Kidney (tissue), 14 donors: ENCODE data around the gene PF4V1. TPM values are rescaled to one million over a fixed set of nuclear protein-coding genes. Genes with fewer than 3 reads are reported as not detected.
"Not testable (repeated sequence)": the region's sequence is repeated elsewhere in the genome, so short reads cannot be mapped to it uniquely, and the experiment has no call there.

ENCODE experiments used
- DNase-seq, 5 donors: peaks; one replicate each; pipeline ENCODE4 v3.0.0-alpha.2; 2013 to 2020
- FAIRE-seq: peaks from 2 replicates; lab custom pipeline; 2012; peaks lifted over from hg19 to GRCh38; lab: Jason Lieb, UNC
- H3K27ac ChIP-seq, 2 donors: one replicate each; pipeline ENCODE4 v1.7.0; 2013; ENCODE audit warnings: low read depth in 2 of 2, low read length in 2 of 2, inconsistent platforms in 1 of 2
- H3K27me3 ChIP-seq: one replicate; pipeline ENCODE4 v1.7.1; 2013; ENCODE audit warnings: low read length, inconsistent platforms; ENCODE audit not compliant: control insufficient read depth, insufficient read depth
- H3K36me3 ChIP-seq, 3 donors: one replicate each; pipeline versions ENCODE4 v1.7.0 to v1.7.1; 2013; ENCODE audit warnings: low read length in 3 of 3, control low read depth in 1 of 3, inconsistent platforms in 1 of 3; ENCODE audit not compliant: insufficient read depth in 3 of 3, control insufficient read depth in 2 of 3
- H3K4me1 ChIP-seq, 3 donors: one replicate each; pipeline versions ENCODE4 v1.7.0 to v1.7.1; 2013; ENCODE audit warnings: low read length in 3 of 3, inconsistent platforms in 1 of 3, low read depth in 1 of 3; ENCODE audit not compliant: control insufficient read depth in 2 of 3, insufficient read depth in 2 of 3
- H3K4me3 ChIP-seq, 3 donors: one replicate each; pipeline versions ENCODE4 v1.7.0 to v1.8.1; 2013; ENCODE audit warnings: low read length in 3 of 3, control low read depth in 1 of 3, inconsistent platforms in 1 of 3
- H3K9ac ChIP-seq, 3 donors: one replicate each; pipeline versions ENCODE4 v1.7.0 to v1.7.1; 2013; ENCODE audit warnings: low read length in 3 of 3, control low read depth in 1 of 3, inconsistent platforms in 1 of 3
- H3K9me3 ChIP-seq, 3 donors: one replicate each; pipeline versions ENCODE4 v1.7.0 to v1.7.1; 2013; ENCODE audit warnings: low read length in 3 of 3, control low read depth in 1 of 3, inconsistent platforms in 1 of 3; ENCODE audit not compliant: control insufficient read depth in 2 of 3, insufficient read depth in 1 of 3
- CTCF ChIP-seq: IDR thresholded peaks from 3 replicates; pipeline ENCODE4 v1.5.1; 2012; ENCODE audit warnings: mild to moderate bottlenecking, moderate library complexity, borderline replicate concordance; ENCODE audit not compliant: insufficient read depth; ENCODE audit errors: extremely low read depth
- intact Hi-C: fragments of 100-400 bp; cut with DNase I; formaldehyde crosslinking; loops from one replicate; pipeline ENCODE4 v1.11.1; 2022
- polyA plus RNA-seq: library from polyadenylated mRNA; stranded (reverse); fragments of 350-450 nt; fragmentation: Illumina TruSeq; extraction: RNeasy Lipid Tissue Mini Kit (QIAGEN cat#74804); gene quantifications from one replicate; pipeline ENCODE4 v1.2.3, GENCODE V29; 2014; ENCODE audit warnings: low read depth, low replicate concordance; ENCODE audit not compliant: insufficient read depth
- total RNA-seq: library from RNA; stranded (reverse); fragmentation: NEBNext Ultra II Directional; extraction: Animal tissue kit (Norgen Biotek cat#: 25700); gene quantifications from one replicate; pipeline ENCODE4 v1.2.1, GENCODE V29; 2021
- donor health status: control.
- donor health status: control.
- donor health status: control.
- donor health status: control.
- donor health status: control.
- donor health status: DM: yes; HTN: yes; CAD: no.
- donor health status: Normal renal cell carcinoma (clear cell type).

Gene PF4V1
- total and polyA plus RNA-seq, 2 donors from 2014 or later, result 1.0 TPM; not detected in 1

DNA sequence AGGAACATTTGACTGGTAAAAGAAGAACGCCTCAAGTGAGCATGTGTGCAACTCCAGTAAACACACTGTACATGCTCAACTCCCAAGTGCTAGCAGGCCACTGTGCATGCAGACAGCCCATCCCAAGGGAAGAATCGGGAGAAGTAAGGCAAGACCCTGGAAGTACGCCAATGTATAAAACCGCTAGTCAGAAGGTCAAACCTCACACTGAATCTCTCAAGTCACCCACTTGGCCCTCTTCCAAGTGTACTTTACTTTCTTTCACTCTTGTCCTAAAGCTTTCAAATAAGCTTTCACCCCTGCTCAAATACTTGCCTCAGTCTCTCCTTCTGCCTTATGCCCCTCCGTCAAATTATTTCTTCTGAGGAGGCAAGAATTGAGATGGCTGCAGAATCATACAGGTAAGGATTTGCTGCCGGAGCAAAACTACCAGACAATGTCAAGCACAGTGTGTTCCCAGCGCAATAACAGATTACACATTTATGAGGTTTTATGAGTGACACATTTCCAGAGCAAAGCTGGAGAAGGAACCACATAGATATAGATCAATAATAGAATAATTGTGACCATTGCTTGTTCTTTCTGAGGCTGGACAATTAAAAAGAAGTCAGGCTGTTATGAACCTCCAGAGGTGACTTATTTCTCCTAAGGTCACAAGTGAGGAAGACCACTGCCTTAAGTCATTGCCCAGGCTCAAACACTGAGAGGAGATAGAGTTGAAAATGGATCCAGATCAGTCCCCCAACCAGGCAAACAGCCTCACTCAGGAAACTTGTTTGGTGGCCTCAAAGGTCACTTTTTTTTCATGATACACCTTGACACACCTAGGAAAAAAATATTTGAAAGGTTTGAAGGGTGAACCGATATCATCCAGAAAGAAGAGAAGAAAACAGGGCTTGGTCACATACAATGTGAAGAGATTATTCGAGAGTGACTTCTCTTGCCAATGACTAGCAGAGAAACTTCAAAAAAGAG is 42.4 kb downstream of the PF4V1 start:
- H3K27me3 ChIP-seq, result no peaks in the 10 kb centered on the region
- intact Hi-C loops, result no loop called here
- no peak overlapping the region for H3K4me3 ChIP-seq
- no peak for TF ChIP-seq CTCF
- no peak overlapping the region for H3K9ac ChIP-seq
- DNase-seq (peak in 2 of 5 donors; percentile 13 to 30), FAIRE-seq (no peak)
- no peaks in the 10 kb centered on the region for H3K9me3 ChIP-seq
- no peak overlapping the region for H3K27ac ChIP-seq
- no peaks in the 10 kb centered on the region for H3K4me1 ChIP-seq
- H3K36me3 ChIP-seq, result no peaks in the 10 kb centered on the region

GRCh38 chr4:73896416-73896815 is 43.3 kb downstream of the PF4V1 start:
- FAIRE-seq (no peak), DNase-seq (no peak)
- no peak overlapping the region for H3K9ac ChIP-seq
- no peak overlapping the region for H3K4me3 ChIP-seq
- TF ChIP-seq CTCF, result no peak
- intact Hi-C loops, result no loop called here
- H3K4me1 ChIP-seq, result no peaks in the 10 kb centered on the region
- no peak overlapping the region for H3K27ac ChIP-seq
- H3K36me3 ChIP-seq, result no peaks in the 10 kb centered on the region
- H3K27me3 ChIP-seq, result no peaks in the 10 kb centered on the region
- no peaks in the 10 kb centered on the region for H3K9me3 ChIP-seq

DNA sequence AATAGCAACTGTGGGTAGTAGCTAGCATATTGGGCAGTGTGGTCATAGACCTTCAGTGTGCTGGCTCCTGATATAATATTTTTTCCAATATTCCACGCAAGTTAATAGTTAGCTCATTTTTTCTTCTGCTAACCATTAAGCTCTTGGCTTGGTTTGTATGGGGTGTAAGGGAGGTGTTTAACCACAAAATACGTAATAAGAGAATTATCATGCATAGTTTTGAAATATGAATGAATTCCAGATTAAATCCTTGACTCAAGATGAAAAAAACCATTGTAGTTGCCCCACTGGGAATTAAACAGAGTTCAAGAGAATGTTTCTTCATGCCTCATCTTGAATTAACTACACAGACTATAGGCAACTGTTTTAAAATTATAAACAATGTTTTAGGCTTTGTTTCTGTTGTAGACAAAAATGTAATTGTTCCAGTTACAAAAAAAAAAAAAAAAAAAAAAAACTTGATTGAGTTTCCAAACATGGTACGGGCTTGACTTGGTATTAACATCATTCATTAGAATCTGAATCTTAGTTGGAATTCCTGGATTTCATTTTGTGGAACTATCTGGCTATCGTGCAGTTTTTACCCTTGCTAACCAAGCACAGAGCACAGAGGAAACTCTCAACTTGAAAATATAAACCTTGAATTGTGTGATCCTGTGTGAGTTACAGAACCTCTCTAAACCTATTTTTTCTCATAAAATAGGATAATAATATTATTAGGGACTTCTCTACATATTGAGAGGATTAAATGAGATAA is 44.5 kb downstream of the PF4V1 start:
- no peak overlapping the region for H3K27ac ChIP-seq
- no peak for TF ChIP-seq CTCF
- no peak overlapping the region for H3K9ac ChIP-seq
- intact Hi-C loops, result no loop called here
- no peaks in the 10 kb centered on the region for H3K36me3 ChIP-seq
- FAIRE-seq (no peak), DNase-seq (no peak)
- H3K27me3 ChIP-seq, result no peaks in the 10 kb centered on the region
- no peak overlapping the region for H3K4me3 ChIP-seq
- no peaks in the 10 kb centered on the region for H3K9me3 ChIP-seq
- H3K4me1 ChIP-seq, result no peaks in the 10 kb centered on the region

DNA sequence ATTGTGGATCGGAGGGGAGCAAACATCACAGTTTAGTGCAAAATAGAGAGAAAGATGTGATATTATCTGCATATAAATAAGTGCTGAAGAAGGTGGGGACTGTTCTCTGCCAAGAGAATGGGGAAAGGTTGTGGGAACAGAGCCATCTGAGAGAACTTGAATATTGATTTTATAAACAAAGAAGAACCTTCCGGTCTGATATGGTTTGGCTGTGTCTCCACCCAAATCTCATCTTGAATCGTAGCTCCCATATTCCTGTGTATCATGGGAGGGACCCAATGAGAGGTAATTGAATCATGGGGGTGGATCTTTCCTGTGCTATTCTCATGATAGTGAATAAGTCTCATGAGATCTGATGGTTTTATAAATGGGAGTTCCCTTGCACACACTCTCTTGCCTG is 46.2 kb downstream of the PF4V1 start:
- FAIRE-seq, H3K4me1 ChIP-seq, intact Hi-C loops: not testable (repeated sequence)

More for the DNA sequence above, 46.2 kb downstream of the PF4V1 start:
- H3K36me3 ChIP-seq, H3K9me3 ChIP-seq, H3K27me3 ChIP-seq, DNase-seq, H3K4me3 ChIP-seq, H3K27ac ChIP-seq, H3K9ac ChIP-seq: not testable (repeated sequence)
